ENCODE data around the gene KCTD17.

KCTD17 gene

DNA sequence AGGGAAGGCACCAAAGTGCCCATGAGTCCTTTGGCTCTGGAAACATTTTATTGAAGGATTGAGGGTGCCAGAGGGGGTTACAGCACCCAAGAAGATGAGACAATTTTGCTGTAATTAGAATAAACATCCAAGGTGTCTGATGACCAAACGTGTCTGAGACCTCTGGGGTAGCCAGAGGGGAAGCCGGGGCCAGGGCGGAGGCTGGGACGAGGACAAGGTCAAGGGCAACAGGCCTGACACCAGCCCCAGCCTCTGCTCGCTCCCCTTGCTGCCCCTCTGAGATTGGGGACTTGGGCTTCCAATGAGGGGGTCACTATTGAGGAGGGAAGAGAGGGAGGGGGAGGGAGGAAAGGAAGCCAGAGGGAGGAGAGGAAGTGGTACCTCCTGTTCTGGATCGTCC is 32.4 kb downstream of the KCTD17 start:
- Histone ChIP-seq H3K9me3 (ENCODE audit: insufficient read depth, low read depth, low read length) (no peaks in the 10 kb centered on the region), H2AFZ (ENCODE audit: low read length) (no peak overlapping the region), H3K9me2 (replicated peaks; ENCODE audit: low read depth, low read length) (no peaks in the 10 kb centered on the region), H3K4me2 (ENCODE audit: low read depth, low read length, poor library complexity, severe bottlenecking) (no peak overlapping the region), H3K36me3 (ENCODE audit: insufficient read depth, low read length) (no peaks in the 10 kb centered on the region), H3K27me3 (ENCODE audit: insufficient read depth, low read length, poor library complexity, severe bottlenecking) (no peaks in the 10 kb centered on the region), H3F3A (ENCODE audit: low read depth) (no peaks in the 10 kb centered on the region), H3K79me2 (ENCODE audit: insufficient read depth, low read length) (no peaks in the 10 kb centered on the region), H4K20me1 (ENCODE audit: insufficient read depth, low read length, poor library complexity, severe bottlenecking) (no peaks in the 10 kb centered on the region), H3K4me3 (ENCODE audit: low read length, poor library complexity, severe bottlenecking) (no peak overlapping the region), H3K4me1 (ENCODE audit: insufficient read depth, low read length, poor library complexity, severe bottlenecking) (peaks cover 13% of the 10 kb centered on the region), H3K9ac (ENCODE audit: low read depth, low read length, poor library complexity, severe bottlenecking) (no peak overlapping the region)
- TF ChIP-seq, protein P1, sequence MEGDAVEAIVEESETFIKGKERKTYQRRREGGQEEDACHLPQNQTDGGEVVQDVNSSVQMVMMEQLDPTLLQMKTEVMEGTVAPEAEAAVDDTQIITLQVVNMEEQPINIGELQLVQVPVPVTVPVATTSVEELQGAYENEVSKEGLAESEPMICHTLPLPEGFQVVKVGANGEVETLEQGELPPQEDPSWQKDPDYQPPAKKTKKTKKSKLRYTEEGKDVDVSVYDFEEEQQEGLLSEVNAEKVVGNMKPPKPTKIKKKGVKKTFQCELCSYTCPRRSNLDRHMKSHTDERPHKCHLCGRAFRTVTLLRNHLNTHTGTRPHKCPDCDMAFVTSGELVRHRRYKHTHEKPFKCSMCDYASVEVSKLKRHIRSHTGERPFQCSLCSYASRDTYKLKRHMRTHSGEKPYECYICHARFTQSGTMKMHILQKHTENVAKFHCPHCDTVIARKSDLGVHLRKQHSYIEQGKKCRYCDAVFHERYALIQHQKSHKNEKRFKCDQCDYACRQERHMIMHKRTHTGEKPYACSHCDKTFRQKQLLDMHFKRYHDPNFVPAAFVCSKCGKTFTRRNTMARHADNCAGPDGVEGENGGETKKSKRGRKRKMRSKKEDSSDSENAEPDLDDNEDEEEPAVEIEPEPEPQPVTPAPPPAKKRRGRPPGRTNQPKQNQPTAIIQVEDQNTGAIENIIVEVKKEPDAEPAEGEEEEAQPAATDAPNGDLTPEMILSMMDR (conservative IDR thresholded peaks at IDR 0.05; ENCODE audit: low read length): no peak
- no peak for TF ChIP-seq EZH2phosphoT487 (IDR thresholded peaks at IDR 0.05; ENCODE audit: borderline replicate concordance)

DNA sequence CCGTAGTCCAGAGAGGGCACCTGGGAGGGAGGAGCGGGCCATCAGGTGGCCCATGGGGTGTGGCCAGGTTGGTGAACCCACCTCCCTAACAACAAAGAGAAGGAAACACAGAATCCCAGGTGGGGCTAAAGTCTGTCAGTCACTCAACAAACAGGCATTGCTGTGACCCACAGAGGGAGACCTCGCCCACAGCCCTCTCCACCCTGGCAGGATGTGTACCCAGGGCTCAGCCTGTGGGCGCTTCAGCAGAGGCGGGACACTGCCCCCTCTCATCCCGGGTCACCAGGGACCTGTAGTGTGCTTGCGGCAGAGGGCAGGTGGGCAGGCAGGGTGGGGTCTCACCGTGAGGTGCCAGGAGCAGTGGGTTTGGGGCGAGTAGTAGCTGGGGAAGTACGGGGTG is 32.8 kb downstream of the KCTD17 start:
- Histone ChIP-seq H3K79me2 (ENCODE audit: insufficient read depth, low read length) (no peaks in the 10 kb centered on the region), H3K4me2 (ENCODE audit: low read depth, low read length, poor library complexity, severe bottlenecking) (no peak overlapping the region), H3K4me1 (ENCODE audit: insufficient read depth, low read length, poor library complexity, severe bottlenecking) (peaks cover 9% of the 10 kb centered on the region), H3K36me3 (ENCODE audit: insufficient read depth, low read length) (no peaks in the 10 kb centered on the region), H3K4me3 (ENCODE audit: low read length, poor library complexity, severe bottlenecking) (no peak overlapping the region), H4K20me1 (ENCODE audit: insufficient read depth, low read length, poor library complexity, severe bottlenecking) (no peaks in the 10 kb centered on the region), H2AFZ (ENCODE audit: low read length) (no peak overlapping the region), H3F3A (ENCODE audit: low read depth) (no peaks in the 10 kb centered on the region), H3K27me3 (ENCODE audit: insufficient read depth, low read length, poor library complexity, severe bottlenecking) (no peaks in the 10 kb centered on the region), H3K9ac (ENCODE audit: low read depth, low read length, poor library complexity, severe bottlenecking) (no peak overlapping the region), H3K9me3 (ENCODE audit: insufficient read depth, low read depth, low read length) (no peaks in the 10 kb centered on the region), H3K9me2 (replicated peaks; ENCODE audit: low read depth, low read length) (no peaks in the 10 kb centered on the region)
- TF ChIP-seq EZH2phosphoT487 (IDR thresholded peaks at IDR 0.05; ENCODE audit: borderline replicate concordance): no peak
- TF ChIP-seq, protein P1 (conservative IDR thresholded peaks at IDR 0.05; ENCODE audit: low read length): no peak

DNA sequence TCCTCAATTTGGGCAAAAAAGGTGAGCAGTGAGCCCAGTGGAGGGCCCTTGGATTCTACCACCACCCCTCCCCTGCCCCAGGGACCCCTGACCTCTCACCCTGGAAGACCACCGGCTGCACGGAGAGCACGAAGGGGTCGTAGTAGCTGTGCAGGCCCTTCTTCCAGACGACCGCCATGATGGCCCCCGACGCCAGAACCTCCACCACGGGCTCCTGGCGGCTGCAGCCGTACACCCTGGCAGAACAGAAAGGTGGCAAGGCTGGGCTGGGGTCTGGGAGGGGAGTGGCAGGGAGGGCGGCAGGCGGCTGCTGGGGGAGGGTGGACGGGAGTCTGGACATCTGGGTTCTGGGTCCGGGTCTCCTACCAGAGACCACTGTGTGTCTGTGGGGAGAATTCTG is 34.6 kb downstream of the KCTD17 start:
- Histone ChIP-seq H3K9me3 (ENCODE audit: insufficient read depth, low read depth, low read length) (no peaks in the 10 kb centered on the region), H3F3A (ENCODE audit: low read depth) (no peaks in the 10 kb centered on the region), H2AFZ (ENCODE audit: low read length) (no peak overlapping the region), H3K4me1 (ENCODE audit: insufficient read depth, low read length, poor library complexity, severe bottlenecking) (no peaks in the 10 kb centered on the region), H3K36me3 (ENCODE audit: insufficient read depth, low read length) (no peaks in the 10 kb centered on the region), H3K9ac (ENCODE audit: low read depth, low read length, poor library complexity, severe bottlenecking) (no peak overlapping the region), H3K9me2 (replicated peaks; ENCODE audit: low read depth, low read length) (no peaks in the 10 kb centered on the region), H3K27me3 (ENCODE audit: insufficient read depth, low read length, poor library complexity, severe bottlenecking) (no peaks in the 10 kb centered on the region), H3K4me3 (ENCODE audit: low read length, poor library complexity, severe bottlenecking) (no peak overlapping the region), H4K20me1 (ENCODE audit: insufficient read depth, low read length, poor library complexity, severe bottlenecking) (no peaks in the 10 kb centered on the region), H3K79me2 (ENCODE audit: insufficient read depth, low read length) (no peaks in the 10 kb centered on the region), H3K4me2 (ENCODE audit: low read depth, low read length, poor library complexity, severe bottlenecking) (no peak overlapping the region)
- TF ChIP-seq EZH2phosphoT487 (IDR thresholded peaks at IDR 0.05; ENCODE audit: borderline replicate concordance): no peak
- TF ChIP-seq, protein P1 (conservative IDR thresholded peaks at IDR 0.05; ENCODE audit: low read length): no peak

All from Loucy (cell line).